HepG2 (cell line): ENCODE measurements around the gene LMTK2. TPM values are rescaled to one million over a fixed set of nuclear protein-coding genes. Genes with fewer than 3 reads are reported as not detected.

Experiments used
- ATAC-seq: fragments of 200-7000 bp; cut with Tn5 transposase; 3 replicates; pipeline ENCODE4 v1.9.1; 2020; ENCODE audit warnings: mild to moderate bottlenecking, moderate library complexity
- BruUV-seq: library from RNA; stranded (reverse); fragments of 400-500 nt; replicated peaks from 2 replicates; lab custom pipeline; 2021; lab: Mats Ljungman, UMichigan
- CTCF ChIA-PET: fragments of 300-600 bp; formaldehyde crosslinking; extraction: SDS; loops from one replicate; lab custom pipeline; 2021; ENCODE audit warnings: low total read pairs, inconsistent platforms, low intra/inter-chr PET ratio; lab: Yijun Ruan, JAX
- POLR2A ChIA-PET: fragments of 350-600 bp; sonication (Branson Sonifier 250); formaldehyde crosslinking; loops from one replicate; lab custom pipeline; 2020; ENCODE audit warnings: antibody characterized with exemption, inconsistent platforms; lab: Yijun Ruan, JAX
- DNase-seq: peaks from one replicate; pipeline ENCODE4 v3.0.0-alpha.2; 2015; ENCODE audit warnings: low spot score
- FAIRE-seq: peaks from 3 replicates; lab custom pipeline; 2011; peaks lifted over from hg19 to GRCh38; lab: Jason Lieb, UNC
- H2AFZ ChIP-seq: one replicate; pipeline ENCODE4 v1.6.1; 2011; ENCODE audit warnings: low read length, inconsistent platforms
- H3K27ac ChIP-seq: fragments of 300-600 bp; 3 replicates; pipeline ENCODE4 v1.8.0; 2011; ENCODE audit warnings: mixed run types, mild to moderate bottlenecking, mixed read lengths, low read length, inconsistent platforms; ENCODE audit not compliant: insufficient read depth; ENCODE audit errors: extremely low read length
- H3K27me3 ChIP-seq, 2 experiments: fragments of 200-600 bp in 1 of 2; 2 replicates in 1 of 2; 3 replicates in 1 of 2; pipeline versions ENCODE4 v1.6.0 to v1.8.0; 2011; ENCODE audit warnings: low read length in 2 of 2, mild to moderate bottlenecking in 2 of 2, moderate library complexity in 2 of 2, inconsistent platforms in 1 of 2; ENCODE audit not compliant: insufficient read depth in 2 of 2, control insufficient read depth in 1 of 2
- H3K36me3 ChIP-seq, 2 experiments: fragments of 200-600 bp in 1 of 2; replicated peaks in 1 of 2; 2 replicates in 1 of 2; 3 replicates in 1 of 2; pipeline versions ENCODE4 v1.5.1 to v1.8.0; 2011; ENCODE audit warnings: low read length in 2 of 2, inconsistent platforms in 1 of 2; ENCODE audit not compliant: insufficient read depth in 2 of 2, control insufficient read depth in 1 of 2
- H3K4me1 ChIP-seq: 2 replicates; pipeline ENCODE4 v1.5.1; 2012; ENCODE audit warnings: low read length, inconsistent platforms; ENCODE audit not compliant: insufficient read depth
- H3K4me2 ChIP-seq: 2 replicates; pipeline ENCODE4 v1.6.0; 2011; ENCODE audit warnings: low read depth, low read length, inconsistent platforms
- H3K4me3 ChIP-seq, 3 experiments: fragments of 200-600 bp in 1 of 3; sonication (generic), shearing (Covaris generic) in 1 of 3; replicated peaks in 1 of 3; 2 replicates each; pipeline ENCODE4 v1.5.1; 2011 to 2016; ENCODE audit warnings: low read length in 3 of 3, inconsistent platforms in 2 of 3, low read depth in 2 of 3, mild to moderate bottlenecking in 2 of 3, control low read depth in 1 of 3, mixed read lengths in 1 of 3; ENCODE audit not compliant: insufficient read depth in 1 of 3
- H3K79me2 ChIP-seq: one replicate; pipeline ENCODE4 v1.6.1; 2011; ENCODE audit warnings: low read length, inconsistent platforms; ENCODE audit not compliant: insufficient read depth
- H3K9ac ChIP-seq: 2 replicates; pipeline ENCODE4 v1.6.0; 2011; ENCODE audit warnings: mild to moderate bottlenecking, low read depth, low read length, inconsistent platforms; ENCODE audit not compliant: insufficient read depth
- H3K9me3 ChIP-seq: 2 replicates; pipeline ENCODE4 v1.5.1; 2012; ENCODE audit warnings: mild to moderate bottlenecking, low read length
- H4K20me1 ChIP-seq: 2 replicates; pipeline ENCODE4 v1.6.0; 2011; ENCODE audit warnings: inconsistent platforms, mild to moderate bottlenecking, low read length, moderate library complexity; ENCODE audit not compliant: insufficient read depth
- AGO2 ChIP-seq: fragments of 200-400 bp; formaldehyde crosslinking; optimal IDR thresholded peaks from 2 replicates; pipeline ENCODE3; 2017; ENCODE audit warnings: mild to moderate bottlenecking, low read depth, low read length, moderate library complexity
- CBFB ChIP-seq: sonication (generic); formaldehyde crosslinking; IDR thresholded peaks from 2 replicates; pipeline ENCODE4 v1.4.0; 2020; ENCODE audit warnings: missing genetic modification reagents
- ELF3 ChIP-seq: IDR thresholded peaks from 2 replicates; pipeline ENCODE4 v1.6.1; 2016; ENCODE audit warnings: missing genetic modification reagents, missing compliant biosample characterization
- FOXC1 ChIP-seq: sonication (generic); formaldehyde crosslinking; IDR thresholded peaks from 2 replicates; pipeline ENCODE4 v1.8.0; 2022; ENCODE audit warnings: mild to moderate bottlenecking, missing genetic modification reagents, borderline replicate concordance
- GATAD1 ChIP-seq: IDR thresholded peaks from 2 replicates; pipeline ENCODE4 v1.6.1; 2016; ENCODE audit warnings: missing genetic modification reagents, missing compliant biosample characterization
- SMAD3 ChIP-seq: sonication (generic); formaldehyde crosslinking; IDR thresholded peaks from 2 replicates; pipeline ENCODE4 v1.4.0; 2020; ENCODE audit warnings: missing genetic modification reagents
- ZBTB7B ChIP-seq: sonication (generic); formaldehyde crosslinking; IDR thresholded peaks from 2 replicates; pipeline ENCODE4 v1.4.0; 2020; ENCODE audit warnings: missing genetic modification reagents
- ZNF17 ChIP-seq: sonication (generic); formaldehyde crosslinking; IDR thresholded peaks from 2 replicates; pipeline ENCODE4 v1.5.0; 2020; ENCODE audit warnings: mild to moderate bottlenecking, missing genetic modification reagents
- ZNF790 ChIP-seq: sonication (generic); formaldehyde crosslinking; IDR thresholded peaks from 2 replicates; pipeline ENCODE4 v1.8.0; 2022; ENCODE audit warnings: missing genetic modification reagents, mild to moderate bottlenecking, borderline replicate concordance
- WGBS: methylation state at CpG from one replicate; pipeline ENCODE4 v1.1.6; 2017; ENCODE audit warnings: low lambda C conversion rate; 5-methylcytosine and 5-hydroxymethylcytosine counted together
- in situ Hi-C: cut with HindIII; loops from 2 replicates; pipeline ENCODE4 v1.10.0; 2017; ENCODE audit warnings: low pct_unique_long_range_greater_than_20kb; ENCODE audit not compliant: extremely low pct_ligation_motif_present
- intact Hi-C: fragments of 100-400 bp; cut with micrococcal nuclease; formaldehyde crosslinking; loops from one replicate; pipeline ENCODE4 v1.10.0; 2022; ENCODE audit not compliant: unreplicated experiment
- polyA plus RNA-seq, 8 experiments: library from polyadenylated mRNA; depleted of rRNA in 3 of 8; stranded (reverse) in 7 of 8; unstranded in 1 of 8; fragments of >200 nt; fragmentation: Illumina TruSeq in 4 of 8; extraction: Trizol in 4 of 8; gene quantifications; 2 replicates each; pipeline versions ENCODE4 v1.2.1 to v1.2.3, GENCODE V29; 2011 to 2016; ENCODE audit warnings: low read depth in 4 of 8, missing spikeins in 1 of 8, mixed read lengths in 1 of 8; ENCODE audit not compliant: insufficient read depth in 1 of 8
- total RNA-seq, 5 experiments: library from RNA; depleted of rRNA; stranded (reverse); fragments of >200 nt; fragmentation: Illumina TruSeq; extraction: Trizol; gene quantifications; 2 replicates each; pipeline ENCODE4 v1.2.3, GENCODE V29; 2016; ENCODE audit warnings: low read depth in 1 of 5

Gene LMTK2
- total and polyA plus RNA-seq, 2 of the 13 experiments (the other 11 are each of a cell fraction or from before 2014, with no cell fraction given), result 9.5 to 11.7 TPM

DNA sequence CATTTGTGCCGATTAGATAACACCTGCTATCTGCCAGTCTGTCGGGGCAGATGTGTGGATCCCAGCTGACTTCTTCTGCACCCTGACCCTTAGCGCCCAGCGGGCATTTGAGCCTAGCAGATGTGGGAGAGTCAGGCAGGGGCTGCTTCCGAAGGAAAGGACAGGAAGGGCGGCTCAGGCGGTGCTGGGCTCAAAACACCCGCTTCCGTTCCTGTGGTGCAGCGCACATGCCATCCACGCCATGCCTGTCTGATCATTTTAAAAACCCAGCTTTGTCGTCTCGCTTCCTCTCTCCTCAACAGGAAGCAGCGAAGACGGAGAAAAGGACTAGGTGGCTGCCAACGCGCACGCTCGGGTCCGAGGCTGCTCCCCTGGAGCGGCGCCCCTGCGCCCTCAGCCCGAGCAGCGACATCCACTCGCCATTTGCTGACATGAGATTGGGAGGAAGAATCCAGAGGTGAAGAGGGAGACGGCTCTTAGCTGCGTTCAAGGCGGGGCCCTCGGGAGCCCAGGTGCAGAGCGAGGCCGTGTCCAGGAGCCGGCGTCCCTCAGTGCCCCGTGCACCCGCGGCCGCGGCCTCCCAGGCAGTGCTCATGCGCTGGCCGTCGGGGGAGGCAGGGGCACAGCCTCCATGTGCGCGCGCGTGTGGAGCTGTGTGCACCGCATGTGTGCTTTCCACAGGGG lies 98.6 kb downstream of the LMTK2 start:
- ChIA-PET POLR2A (no interaction called here), CTCF (no interaction called here)
- Histone ChIP-seq H3K36me3 (peaks cover 20 to 50% of the 10 kb centered on the region in 2 experiments; a peak in 4 of 5 replicates), H3K27me3 (no peaks in the 10 kb centered on the region), H3K9me3 (no peaks in the 10 kb centered on the region), H4K20me1 (peaks cover 6% of the 10 kb centered on the region; the same call in 1 of the 2 replicates), H3K27ac (no peak overlapping the region), H3K4me3 (no peak overlapping the region), H2AFZ (no peak overlapping the region), H3K4me2 (no peak overlapping the region), H3K4me1 (peaks cover 10% of the 10 kb centered on the region), H3K79me2 (peaks cover 2% of the 10 kb centered on the region), H3K9ac (no peak overlapping the region)
- BruUV-seq, result no TSS peak
- FAIRE-seq, result no peak
- in situ Hi-C loops, result no loop called here
- 98% methylated on average over 33 of the region's 47 CpGs for WGBS
- intact Hi-C loops, result no loop called here
- no peak for ATAC-seq
- TF ChIP-seq AGO2, result peak; percentile 52
- TF ChIP-seq ZNF17, result no peak
- no peak for DNase-seq

DNA sequence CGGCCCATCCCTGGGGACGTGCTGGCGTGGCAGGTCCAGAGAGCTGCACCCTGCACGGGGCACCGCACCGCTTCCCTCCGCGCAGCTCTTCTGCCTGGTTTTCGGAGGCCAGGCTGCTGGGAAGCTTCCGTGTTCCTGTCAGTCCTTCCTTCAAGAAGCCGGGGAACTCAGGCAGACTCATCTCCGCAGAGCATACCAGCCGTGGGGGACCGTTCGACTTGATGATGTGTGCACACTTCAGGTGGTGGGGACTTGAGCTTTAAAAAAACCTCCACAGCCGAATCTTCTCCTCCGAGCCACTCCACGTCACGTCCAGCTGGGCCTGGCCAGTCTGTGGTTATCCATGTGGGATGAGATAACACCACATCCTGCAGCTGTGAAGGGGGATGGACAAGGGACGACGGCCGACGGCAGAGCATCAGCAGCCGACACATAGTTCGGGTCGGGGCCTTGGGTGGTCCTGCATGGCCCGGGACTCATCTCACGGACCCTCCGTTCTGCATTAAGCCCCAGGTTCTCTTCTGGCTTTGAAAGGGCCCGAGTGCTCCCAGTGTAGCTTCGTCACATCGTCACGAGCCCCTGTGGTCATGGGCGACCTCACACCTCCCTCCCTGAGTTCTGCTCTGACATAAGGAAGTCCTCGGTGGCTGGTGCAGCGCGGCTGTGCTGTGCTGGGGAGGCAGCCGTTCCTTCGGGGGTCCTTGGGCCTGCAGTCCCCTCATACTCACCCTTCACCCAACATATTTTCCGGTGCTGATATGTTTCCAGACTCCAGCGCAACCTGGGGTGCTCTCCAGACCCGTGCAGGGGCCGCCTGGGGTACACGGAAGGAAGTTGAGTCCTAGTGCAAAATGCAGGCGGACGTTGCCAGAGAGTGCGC lies 100.0 kb downstream of the LMTK2 start:
- Histone ChIP-seq H3K9ac (no peak overlapping the region), H3K9me3 (no peaks in the 10 kb centered on the region), H3K4me1 (peaks cover 12% of the 10 kb centered on the region), H3K4me2 (no peak overlapping the region), H3K27me3 (no peaks in the 10 kb centered on the region), H2AFZ (no peak overlapping the region), H4K20me1 (0 out of 2 replicates have a peak, but pooled peaks cover 4% of the 10 kb centered on the region), H3K27ac (no peak overlapping the region), H3K79me2 (no peaks in the 10 kb centered on the region), H3K4me3 (no peak overlapping the region), H3K36me3 (peaks cover 18 to 46% of the 10 kb centered on the region in 2 experiments; a peak in 4 of 5 replicates)
- ChIA-PET CTCF (no interaction called here), POLR2A (no interaction called here)
- no peak for FAIRE-seq
- TF ChIP-seq FOXC1 (CRISPR knock-in tag) (no peak), CBFB (CRISPR knock-in tag) (no peak), AGO2 (peak; percentile 34), ZBTB7B (CRISPR knock-in tag) (no peak), ZNF790 (CRISPR knock-in tag) (no peak), GATAD1 (CRISPR knock-in tag) (no peak), SMAD3 (CRISPR knock-in tag) (no peak), ELF3 (CRISPR knock-in tag) (no peak)
- BruUV-seq, result no TSS peak
- intact Hi-C loops (no loop called here), in situ Hi-C loops (no loop called here)
- no peak for DNase-seq
- 98% methylated on average over 42 of the region's 47 CpGs for WGBS
- no peak for ATAC-seq
